GM10266 (cell line): ENCODE measurements around the gene REXO4.

Source experiments
- DNase-seq: peaks from one replicate; pipeline ENCODE4 v3.0.0; 2012; ENCODE audit errors: extremely low spot score
- CTCF ChIP-seq: IDR thresholded peaks from 2 replicates; pipeline ENCODE4 v1.5.1; 2012; ENCODE audit warnings: mild to moderate bottlenecking, low read depth; ENCODE audit not compliant: control insufficient read depth, insufficient read depth; ENCODE audit errors: missing control alignments

The REXO4 gene

GRCh38 chr9:133426011-133426410 lies 8.2 kb upstream of the REXO4 start:
- no peak for DNase-seq
- TF ChIP-seq CTCF: no peak

- no peak for DNase-seq
- no peak for TF ChIP-seq CTCF
Observed at GRCh38 chr9:133425049-133425632, 7.3 kb upstream of the REXO4 start.

- DNase-seq: no peak
- TF ChIP-seq CTCF: no peak
Observed at GRCh38 chr9:133424187-133424586, 6.4 kb upstream of the REXO4 start.

GRCh38 chr9:133423216-133423615 lies 5.4 kb upstream of the REXO4 start:
- no peak for DNase-seq
- no peak for TF ChIP-seq CTCF

- peak; percentile 83 for DNase-seq
- peak; percentile 31 for TF ChIP-seq CTCF
Observed at GRCh38 chr9:133421615-133422542, 4.1 kb upstream of the REXO4 start, which contains the start of gene ADAMTS13. ADAMTS13 (plus strand) TSS chr9:133422367; CDS start chr9:133422444, 77 bp downstream.

GRCh38 chr9:133420392-133420827 lies 2.6 kb upstream of the REXO4 start:
- peak; percentile 92 for DNase-seq
- no peak for TF ChIP-seq CTCF

GRCh38 chr9:133419005-133419404 lies 1.2 kb upstream of the REXO4 start:
- DNase-seq: no peak
- no peak for TF ChIP-seq CTCF
